A375 (cell line): Measurements from ENCODE around the gene MOV10L1. TPM values are rescaled to one million over a fixed set of nuclear protein-coding genes. Genes with fewer than 3 reads are reported as not detected.

Experiments used
- total RNA-seq: library from RNA; depleted of rRNA; stranded (reverse); fragments of >200 nt; shearing (Covaris generic); gene quantifications from 2 replicates; pipeline ENCODE4 v1.2.3, GENCODE V29; 2014; rRNA removed

MOV10L1 gene
- 0.11 TPM in 1 of 2 replicates, not detected in the other for total RNA-seq

DNA sequence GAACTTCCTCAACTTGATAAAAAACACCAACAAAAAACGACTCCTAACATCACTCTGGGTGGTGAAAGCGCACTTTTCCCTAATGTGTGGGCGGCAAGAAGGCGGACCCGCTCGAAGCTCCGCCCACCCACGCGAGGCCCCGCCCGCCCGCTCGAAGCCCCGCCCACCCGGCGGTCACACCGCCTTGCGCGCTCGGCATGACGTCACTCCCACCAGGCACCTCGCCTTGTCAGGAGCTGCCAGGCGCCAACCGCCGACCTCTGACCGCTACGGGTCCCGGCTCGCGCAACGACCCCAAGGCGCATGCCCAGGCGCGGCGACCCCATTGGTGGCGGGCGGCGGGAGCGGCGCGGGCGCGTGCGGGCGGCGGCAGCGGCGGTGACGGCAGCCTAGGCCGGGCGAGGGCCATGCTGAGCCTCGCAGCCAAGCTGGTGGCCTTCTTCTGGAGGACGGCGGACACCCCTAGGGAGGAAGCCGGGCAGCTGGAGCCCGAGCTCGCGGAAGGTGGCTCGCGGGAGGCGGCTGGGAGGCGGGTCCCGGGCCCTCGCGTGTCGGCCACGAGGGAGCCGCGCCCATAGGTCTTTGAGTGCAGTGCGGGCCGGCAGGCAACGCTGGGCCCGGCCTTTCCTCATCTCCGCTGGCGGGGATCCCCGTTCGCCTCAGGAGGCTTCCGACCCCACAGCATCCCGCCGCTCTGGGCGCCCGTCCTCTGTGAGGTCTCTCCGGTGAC is at the start of gene MOV10L1:
Gene MOV10L1, plus strand, starts transcription at position 325 of the 730 bp plus-strand sequence. Its CDS starts 83 bp downstream, at position 408.

DNA sequence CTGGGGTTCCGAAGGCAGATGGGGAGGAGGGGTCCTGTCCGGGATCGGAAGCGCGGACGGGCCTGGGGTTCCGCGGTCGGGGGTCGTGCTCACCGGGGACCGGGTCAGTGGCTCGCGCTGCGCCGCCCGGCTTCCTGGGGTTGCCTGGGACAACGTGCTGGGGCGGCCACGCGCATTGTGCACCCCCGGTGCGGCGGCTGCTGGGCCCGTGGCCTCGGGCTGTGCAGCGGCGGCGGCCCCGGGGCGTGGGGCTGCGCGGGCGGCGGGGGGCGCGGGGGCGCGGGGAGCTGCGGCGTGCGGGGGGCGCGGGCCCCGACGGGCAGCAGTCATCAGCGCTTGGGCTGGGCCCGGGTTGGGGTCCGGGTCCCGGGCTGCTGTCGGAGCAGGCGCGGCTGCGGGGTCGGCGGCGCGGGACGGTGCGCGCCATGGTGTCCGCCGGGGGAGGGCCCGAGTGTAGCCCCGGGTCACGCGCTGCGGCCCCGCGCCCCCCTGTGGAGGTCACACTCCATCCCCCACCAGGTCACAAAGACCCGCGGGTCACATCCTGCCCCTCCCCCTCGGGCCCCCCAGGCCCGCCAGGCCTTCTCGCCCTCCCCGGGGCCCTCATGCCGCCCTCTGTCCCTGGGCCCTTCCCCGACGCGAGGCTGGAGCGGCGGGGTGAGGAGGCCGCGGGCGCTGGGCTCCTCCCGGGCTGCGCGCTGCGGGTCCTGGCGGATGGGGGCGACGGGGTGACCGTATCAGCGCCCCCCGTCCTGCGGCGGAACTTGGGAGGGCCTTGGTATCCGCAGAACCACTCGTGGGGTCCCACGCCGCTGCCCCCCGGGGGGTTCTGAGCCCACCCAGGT is 31.5 kb upstream of the MOV10L1 start, which contains the start of gene TTLL8:
Gene TTLL8, minus strand, starts transcription at position 238 of the 845 bp plus-strand sequence.

DNA sequence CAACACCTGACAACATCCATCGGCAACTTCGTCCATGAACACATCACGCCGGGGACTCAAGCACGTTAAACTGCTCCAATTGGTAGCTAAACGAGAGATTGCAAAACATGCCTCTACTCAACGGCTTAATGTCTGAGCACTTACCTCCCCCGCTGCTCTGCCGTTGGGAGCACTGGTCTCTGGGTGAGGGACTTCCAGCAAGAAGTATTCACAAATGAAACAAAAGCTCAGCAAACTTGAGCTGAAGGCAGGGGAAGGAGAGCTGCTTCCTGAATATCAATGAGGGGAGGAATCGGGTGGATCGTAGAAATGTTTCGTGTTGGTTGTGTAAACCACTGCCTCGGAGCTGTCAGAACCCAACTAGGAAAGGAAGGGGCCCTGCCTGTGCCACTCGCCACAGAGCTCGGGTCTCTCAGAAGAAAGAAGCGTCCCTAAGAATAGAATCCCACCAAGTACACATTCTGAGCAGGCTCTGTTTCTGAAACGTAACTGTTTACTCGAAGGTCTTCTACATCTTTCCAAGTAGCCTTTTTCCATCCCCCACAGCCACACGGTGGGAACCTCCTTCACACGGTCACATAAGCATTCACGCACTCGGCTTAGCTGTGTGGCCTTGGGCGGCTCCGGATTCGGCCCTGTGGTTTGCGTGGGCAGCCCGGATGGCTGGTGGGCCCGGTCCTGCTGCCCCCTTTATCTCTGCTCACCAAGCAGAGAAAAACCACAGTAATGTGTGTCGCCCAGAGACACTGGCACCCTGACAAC is 4.4 kb upstream of the MOV10L1 start, which contains the start of gene MLC1:
Gene MLC1, minus strand, starts transcription at position 216 of the 762 bp plus-strand sequence. CDS start 524 bp downstream, outside the sequence.

DNA sequence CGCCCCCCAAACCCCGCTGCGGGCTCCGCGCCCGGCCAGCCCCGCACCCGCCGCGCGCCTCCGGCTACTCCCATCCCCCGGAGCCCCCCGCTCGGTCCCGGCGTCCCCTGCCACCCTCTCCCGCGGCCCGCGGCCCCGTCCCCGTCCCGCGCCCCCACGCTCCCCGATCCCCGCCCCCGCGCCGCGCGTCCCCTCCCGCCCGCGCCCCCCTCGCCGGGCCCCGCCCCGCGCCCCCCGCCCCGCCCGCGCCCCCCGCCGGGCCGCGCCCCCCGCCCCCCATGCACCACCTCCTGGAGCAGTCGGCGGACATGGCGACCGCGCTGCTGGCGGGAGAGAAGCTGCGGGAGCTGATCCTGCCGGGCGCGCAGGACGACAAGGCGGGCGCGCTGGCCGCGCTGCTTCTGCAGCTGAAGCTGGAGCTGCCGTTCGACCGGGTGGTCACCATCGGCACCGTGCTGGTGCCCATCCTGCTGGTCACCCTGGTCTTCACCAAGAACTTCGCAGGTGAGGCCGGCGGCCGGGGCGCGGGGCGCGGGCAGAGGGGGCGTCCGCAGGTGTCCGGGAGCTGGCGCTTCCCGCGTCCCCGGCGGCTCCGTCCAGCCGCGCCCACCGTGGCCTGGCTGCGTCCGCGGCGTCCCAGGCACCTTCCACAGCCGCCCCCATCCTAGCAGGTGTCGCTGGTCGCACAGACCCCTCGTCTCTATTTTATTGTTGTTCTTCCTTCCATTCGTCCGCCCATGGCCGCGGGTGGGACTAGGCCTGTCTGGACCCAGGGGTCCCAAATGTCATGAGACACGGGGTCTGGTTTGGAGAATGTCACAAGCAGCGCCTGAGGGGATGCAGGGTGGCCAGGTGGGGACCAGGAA is 80.9 kb downstream of the MOV10L1 start, which contains the start of gene PANX2:
Gene PANX2, plus strand, starts transcription at position 279 of the 866 bp plus-strand sequence. Its CDS starts 0 bp downstream, at position 279.

DNA sequence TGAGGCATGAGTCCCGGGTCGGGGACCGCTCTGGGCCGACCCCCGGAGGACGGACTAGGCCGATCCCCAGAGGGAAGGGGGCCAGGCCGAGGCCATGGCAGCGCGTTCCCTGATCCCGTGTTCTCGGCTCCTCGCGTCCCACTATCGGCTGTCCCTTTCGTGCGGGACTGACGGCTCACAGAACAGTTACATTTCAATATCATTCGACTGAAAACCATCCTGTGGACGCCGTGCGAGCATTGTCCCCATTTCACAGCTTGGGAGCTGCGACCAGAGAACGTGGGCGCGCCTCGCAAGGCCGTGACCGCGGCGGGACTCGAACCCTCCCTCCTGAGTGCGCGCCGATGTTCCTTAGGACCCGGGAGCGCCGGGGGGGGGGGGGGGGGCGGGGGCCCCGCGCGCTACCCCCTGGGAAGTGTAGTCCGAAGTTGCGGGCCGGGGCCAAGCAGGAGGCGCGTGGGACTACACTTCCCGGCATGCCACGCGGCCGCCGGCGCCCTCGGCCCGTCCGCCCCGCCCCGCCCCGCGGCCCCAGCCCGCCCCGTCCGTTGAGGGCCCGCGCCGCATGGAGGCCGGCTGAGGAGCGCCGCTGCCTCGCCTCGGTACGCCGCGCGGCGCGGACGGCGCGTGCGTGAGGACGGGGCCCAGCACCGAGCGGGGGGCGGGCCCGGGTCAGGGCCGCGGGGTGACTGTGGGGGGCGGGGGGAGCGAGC is 95.7 kb downstream of the MOV10L1 start, which contains the start of gene TRABD:
Gene TRABD, plus strand, starts transcription at position 539 of the 713 bp plus-strand sequence. CDS start 7,148 bp downstream, outside the sequence.

DNA sequence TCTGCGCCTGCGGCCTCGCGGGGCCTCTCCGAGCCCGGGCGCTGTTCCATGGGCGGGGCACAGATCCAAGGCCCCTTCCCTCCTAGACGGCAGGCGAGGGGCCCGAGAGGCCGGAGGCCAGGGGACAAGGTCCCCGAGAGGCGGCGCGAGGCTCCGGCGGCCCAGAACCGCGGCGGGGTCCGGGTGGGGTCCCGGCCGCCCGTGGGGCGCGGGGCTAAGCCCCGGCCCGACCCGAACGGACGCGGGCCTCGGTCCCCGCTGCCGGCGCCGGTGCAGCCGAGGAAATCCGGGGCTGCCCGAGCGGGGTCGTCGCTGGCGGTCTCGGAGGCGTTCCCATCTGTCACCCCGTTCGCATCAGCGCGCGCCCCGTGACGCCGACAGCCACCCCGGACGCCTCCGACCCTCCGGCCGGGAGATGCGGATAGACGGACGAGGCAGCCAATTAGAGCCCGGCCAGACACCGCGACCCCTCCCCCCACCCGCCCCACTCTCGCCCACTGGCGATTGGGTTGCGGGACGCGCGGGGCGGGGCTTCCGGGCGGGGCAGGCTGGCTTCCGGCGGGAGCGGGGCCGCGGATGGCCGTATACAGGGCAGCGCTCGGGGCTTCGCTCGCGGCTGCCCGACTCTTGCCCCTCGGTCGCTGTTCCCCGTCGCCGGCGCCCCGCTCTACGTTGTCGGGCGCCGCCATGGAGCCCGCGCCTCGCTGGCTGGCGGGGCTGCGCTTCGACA is 110.8 kb downstream of the MOV10L1 start, which contains the start of gene SELENOO:
Gene SELENOO, plus strand, starts transcription at position 551 of the 730 bp plus-strand sequence. Its CDS starts 26 bp downstream, at position 577.

Other genes starting within 250 kb of the MOV10L1 start
- 9.1 and 11.4 TPM in 2 replicates for gene ZBED4, start 236.2 kb upstream of the MOV10L1 start, total RNA-seq
- gene ALG12, start 171.6 kb upstream of the MOV10L1 start, total RNA-seq, result 8.4 and 10.4 TPM in 2 replicates
- gene CRELD2, start 171.4 kb upstream of the MOV10L1 start, total RNA-seq, result 38.8 and 42.4 TPM in 2 replicates
- gene PIM3, start 129.2 kb upstream of the MOV10L1 start, total RNA-seq, result 74.1 and 74.3 TPM in 2 replicates
- not detected in 2 replicates for gene IL17REL, start 77.2 kb upstream of the MOV10L1 start, total RNA-seq
- not detected in 2 replicates for gene TTLL8, start 31.7 kb upstream of the MOV10L1 start, total RNA-seq
- 0.04 and 0.34 TPM in 2 replicates for gene MLC1, start 4.6 kb upstream of the MOV10L1 start, total RNA-seq
- 0.68 and 0.93 TPM in 2 replicates for gene PANX2, start 80.7 kb downstream of the MOV10L1 start, total RNA-seq
- 30.9 and 31.5 TPM in 2 replicates for gene TRABD, start 95.9 kb downstream of the MOV10L1 start, total RNA-seq
- 21.1 and 21.6 TPM in 2 replicates for gene SELENOO, start 111.0 kb downstream of the MOV10L1 start, total RNA-seq
- gene TUBGCP6, start 155.0 kb downstream of the MOV10L1 start, total RNA-seq, result 21.3 and 21.4 TPM in 2 replicates
- gene HDAC10, start 161.3 kb downstream of the MOV10L1 start, total RNA-seq, result 24.9 and 29.3 TPM in 2 replicates
- 26.4 and 33.2 TPM in 2 replicates for gene MAPK12, start 171.7 kb downstream of the MOV10L1 start, total RNA-seq
- gene MAPK11, start 180.4 kb downstream of the MOV10L1 start, total RNA-seq, result 6.8 and 7.5 TPM in 2 replicates
- 43.0 and 45.2 TPM in 2 replicates for gene PLXNB2, start 217.6 kb downstream of the MOV10L1 start, total RNA-seq
- 0.72 and 0.98 TPM in 2 replicates for gene DENND6B, start 237.0 kb downstream of the MOV10L1 start, total RNA-seq